Medulla oblongata (tissue), 1 donor: ENCODE results near the gene STYXL2.
A peak's percentile ranks its signal among the peaks of the same experiment; 100 is the strongest.

ENCODE experiments used
- DNase-seq: peaks from one replicate; pipeline ENCODE4 v3.0.0-alpha.2; 2015; ENCODE audit errors: extremely low spot score

The STYXL2 gene

DNA sequence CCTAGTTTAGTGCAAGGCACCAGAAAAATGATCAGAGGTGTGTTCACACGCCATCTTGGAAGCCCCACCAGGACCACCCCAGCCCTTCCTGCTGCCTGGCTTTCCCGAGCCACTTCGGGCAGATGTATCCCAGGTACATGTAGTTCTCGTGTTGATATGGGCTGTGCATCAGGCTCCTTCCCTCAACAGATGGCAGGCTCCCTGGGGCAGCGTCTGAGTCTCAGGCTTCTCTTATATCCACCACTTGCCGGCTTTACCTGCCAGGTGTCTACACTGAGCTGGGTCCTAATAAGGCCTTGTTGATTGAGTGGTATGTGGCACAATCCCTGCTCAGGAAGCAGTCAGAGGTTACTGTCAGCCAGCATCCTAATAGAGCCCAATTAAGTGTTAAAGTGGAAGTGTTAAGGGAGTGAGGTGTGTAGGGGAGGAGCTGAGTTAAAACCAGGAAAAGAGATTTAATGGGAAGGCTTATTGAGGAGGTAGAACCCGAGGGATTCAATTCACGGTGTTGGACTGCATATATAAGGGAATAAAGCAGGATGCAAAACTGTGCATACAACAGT is 12.2 kb upstream of the STYXL2 start:
- DNase-seq = no peak

DNA sequence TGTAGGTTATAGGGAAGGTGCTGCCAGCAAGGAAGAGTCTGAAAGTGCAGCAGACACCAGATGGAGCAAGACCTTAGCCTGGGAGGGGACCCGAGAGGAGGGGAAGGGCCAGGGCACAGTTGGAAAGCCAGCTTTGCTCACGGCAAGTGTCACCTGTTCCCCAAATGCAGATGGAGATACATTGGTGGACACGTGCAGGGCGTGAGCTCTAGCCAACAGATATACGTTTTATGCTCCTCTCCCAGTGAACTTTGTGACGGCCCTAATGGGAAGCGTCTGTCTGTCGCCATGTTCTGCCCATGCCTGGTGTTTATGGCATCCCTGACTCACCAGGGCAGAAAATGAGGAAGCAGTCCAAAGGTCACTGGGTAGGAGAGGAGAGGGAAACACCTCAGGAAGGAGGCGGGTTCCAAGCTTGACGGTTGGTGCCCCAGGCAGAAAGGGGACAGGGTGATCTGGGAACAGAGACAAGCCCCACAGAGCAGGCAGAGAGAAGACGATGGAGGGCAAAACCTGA is 11.3 kb upstream of the STYXL2 start:
- DNase-seq = no peak

DNA sequence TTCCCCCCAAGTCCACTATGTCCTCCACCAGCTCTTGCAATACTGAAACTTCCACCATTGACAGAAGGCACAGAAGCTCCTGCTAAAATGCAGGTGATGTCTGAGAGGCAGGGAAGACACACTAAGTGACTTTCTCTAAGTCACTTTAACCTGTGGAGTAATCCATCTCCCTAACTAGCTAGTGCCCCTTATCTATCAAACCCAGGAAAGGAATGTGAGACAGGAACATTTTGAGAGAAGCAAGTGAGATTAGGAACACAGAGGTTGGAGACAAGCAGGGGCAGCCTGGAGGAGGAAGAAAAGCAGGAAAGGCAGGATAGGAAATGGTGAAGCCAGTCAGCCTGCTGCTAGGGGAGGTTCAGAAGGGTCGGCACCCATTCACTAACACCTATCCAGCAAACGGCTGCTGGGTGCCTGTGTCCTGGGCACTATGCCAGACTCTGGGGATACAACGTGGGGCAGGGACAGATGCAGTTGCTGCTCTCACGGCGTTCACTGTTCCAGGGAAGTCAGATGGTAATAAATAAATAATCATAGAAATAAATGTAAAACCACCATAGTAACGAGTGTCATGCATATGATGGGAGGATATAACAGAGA is 10.7 kb upstream of the STYXL2 start:
- no peak for DNase-seq

DNA sequence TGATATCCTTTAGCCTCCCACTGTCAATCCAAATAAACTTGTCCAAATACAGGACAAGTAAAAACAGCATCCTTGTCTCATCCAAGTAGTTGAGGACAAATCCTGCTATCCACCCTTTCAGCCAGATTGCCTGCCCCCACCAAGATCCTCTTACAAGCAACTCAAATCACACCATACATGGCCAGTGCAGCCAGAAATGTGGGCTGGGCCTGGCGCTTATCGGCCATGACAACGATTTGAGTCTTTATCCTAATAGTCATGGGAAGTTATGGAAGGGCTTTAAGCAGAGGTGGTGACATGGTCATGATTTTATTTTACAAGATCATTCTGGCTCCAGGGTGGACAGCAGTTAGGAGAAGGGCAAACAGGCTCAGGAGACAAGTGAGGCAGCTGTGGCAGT is 10.0 kb upstream of the STYXL2 start:
- DNase-seq = no peak

DNA sequence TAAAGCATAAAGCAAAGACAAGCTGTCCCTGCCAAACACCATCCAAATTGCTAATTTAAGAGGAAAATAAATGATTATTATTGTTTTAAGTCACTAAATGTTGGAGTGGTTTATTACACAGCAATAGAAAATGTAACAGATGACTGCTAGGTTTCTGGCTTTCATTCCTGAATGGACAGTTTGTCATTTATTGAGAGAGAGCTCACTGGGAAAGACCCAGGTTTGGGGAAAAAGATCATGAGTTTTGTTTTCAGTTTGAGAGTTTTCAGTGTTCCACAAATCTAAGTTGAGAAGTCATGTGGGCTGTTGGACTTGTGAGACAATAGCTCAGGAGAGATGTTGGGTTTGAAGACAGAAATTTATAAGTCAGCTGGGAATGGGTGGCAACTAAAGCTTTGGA is 9.1 kb upstream of the STYXL2 start:
- no peak for DNase-seq

DNA sequence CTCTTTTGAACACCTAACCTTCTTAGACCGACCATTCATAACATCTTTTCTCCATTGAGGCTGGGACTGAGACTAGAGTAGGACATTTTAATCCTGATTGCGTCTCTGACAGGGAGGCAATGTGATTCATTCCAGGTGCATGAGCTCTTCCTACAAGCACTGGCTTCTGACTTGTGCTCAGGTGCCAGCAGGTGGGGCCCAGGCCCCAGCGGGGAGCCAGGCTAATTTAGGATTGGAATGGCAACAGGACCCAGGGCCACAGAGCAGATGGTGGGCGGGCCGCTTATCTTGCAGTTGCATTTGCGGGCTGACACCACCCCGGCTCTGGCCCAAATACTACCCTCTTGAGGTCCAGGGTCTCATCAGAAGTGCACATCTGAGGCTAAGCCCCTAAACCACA is 7.8 kb upstream of the STYXL2 start:
- no peak for DNase-seq

DNA sequence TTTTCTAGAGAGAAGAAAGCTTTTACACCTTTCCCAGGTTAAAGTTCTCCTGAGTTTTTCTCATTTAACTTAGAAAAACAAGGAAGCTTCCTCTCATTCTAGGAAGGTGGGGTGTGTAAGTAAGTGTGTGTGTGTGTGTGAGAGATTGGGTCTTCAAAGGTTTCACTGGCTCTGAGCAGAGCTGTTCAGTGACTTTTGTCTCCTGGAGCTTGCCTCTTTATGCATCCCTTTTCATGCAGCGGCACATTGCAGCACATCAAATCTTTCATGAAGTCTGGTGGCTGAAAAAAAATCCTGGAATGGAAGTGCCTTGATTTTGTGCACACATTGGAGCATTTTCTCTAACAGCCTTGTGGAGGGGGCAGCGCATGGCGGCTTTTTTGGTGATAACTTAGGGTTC is 7.1 kb upstream of the STYXL2 start:
- no peak for DNase-seq

DNA sequence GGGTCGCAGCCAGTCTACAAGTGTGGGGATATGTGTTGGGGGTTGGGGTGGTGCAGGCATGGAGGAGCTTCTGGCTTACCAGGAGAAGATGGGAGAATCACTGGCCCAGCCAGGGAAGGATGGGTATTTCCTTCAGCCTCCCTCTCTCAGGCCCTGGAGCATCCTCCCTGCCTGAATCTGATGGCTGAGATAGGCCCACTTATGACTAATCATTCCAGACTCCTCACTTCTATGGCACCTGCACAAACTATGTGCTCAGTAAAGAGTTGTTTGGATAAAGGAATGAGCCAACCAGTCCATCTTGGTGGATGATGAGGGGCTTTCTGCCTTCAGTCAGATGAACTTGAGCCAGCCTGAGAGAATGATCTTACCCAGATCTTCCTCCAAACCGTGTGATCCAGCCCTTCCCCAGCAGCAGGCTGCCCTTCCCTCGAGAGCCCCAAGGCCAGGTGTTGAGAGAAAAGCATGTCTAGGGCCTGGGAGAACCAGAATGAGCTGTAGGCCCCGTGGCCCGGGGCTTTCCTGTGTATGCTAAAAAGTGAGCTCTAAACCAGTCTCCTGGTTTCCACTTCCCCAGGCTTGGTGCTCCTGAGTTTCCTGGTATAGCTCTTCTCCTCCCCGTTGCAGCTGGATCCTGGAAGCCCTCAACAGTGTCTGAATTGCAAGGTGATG is 5.0 kb upstream of the STYXL2 start:
- DNase-seq = no peak

DNA sequence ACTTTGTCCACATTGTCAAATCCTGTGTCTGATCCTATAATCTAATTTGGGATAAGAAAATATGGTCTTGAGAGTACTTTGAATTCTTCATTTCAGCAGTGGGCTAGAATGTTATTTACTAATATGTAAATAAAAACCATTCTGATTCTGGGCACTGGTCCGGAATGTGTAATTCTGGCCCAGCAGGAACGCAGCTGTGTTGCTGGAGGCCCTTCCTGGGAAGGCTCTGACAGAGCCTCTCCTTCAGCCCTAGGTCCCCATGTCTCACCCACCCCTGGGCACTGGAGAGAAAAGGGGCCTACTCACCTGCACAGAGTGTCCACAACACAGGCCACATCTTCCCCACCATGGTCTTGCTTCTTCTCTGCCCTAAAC is 3.9 kb upstream of the STYXL2 start:
- DNase-seq = no peak

DNA sequence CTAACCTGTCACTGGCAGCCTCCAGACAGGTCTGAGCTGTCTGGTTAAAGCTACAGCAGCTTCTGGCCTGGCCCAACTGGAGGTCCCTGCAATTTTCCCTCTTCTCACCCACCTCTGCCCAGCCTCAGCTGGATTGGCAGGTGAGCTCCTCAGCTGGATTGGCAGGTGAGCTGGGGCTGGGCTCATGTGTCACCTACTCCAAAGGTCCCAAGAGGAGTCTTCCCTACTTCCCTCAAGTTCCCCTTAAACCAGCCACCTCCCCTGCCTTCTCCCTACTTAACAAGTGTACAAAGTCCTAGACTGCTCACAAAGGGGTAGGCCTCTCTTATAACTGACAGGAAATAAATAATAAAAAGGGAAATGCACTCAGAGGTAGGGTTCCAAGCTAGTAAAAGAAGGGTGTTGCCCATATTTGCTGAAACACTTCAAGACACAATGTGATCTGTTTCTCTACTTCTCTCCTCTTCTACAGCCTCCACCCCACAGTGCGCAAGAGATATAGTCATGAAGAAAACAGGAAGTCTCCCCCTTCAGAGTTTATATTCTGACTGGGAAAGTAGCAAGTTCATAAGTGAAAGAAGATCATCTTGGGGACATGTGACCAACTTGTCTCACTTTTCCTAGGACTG is 3.4 kb upstream of the STYXL2 start, which contains the start of gene GPA33:
Gene GPA33 (minus strand): TSS at position 64 of the 629 bp plus-strand sequence. CDS start 90 bp downstream, outside the sequence.
- peak; percentile 18 for DNase-seq

DNA sequence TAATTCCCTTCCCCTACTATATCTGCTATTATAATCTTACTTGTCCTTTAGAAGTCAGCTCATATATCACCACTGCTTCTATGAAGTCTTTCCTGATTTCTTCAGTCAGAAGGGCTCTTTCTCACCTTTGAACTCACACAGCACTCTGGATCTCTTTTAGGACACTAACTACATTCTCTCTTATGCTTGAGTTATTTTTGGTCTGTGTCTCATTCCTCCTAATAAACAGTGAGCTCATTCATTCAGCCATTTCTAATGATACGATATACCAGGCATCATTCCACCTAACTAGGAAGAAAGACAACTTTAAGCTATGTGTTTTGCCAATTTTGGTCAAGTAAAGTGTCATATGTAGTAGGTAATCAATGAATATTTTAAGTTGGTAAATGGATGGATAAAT is 1.2 kb upstream of the STYXL2 start:
- DNase-seq = no peak

DNA sequence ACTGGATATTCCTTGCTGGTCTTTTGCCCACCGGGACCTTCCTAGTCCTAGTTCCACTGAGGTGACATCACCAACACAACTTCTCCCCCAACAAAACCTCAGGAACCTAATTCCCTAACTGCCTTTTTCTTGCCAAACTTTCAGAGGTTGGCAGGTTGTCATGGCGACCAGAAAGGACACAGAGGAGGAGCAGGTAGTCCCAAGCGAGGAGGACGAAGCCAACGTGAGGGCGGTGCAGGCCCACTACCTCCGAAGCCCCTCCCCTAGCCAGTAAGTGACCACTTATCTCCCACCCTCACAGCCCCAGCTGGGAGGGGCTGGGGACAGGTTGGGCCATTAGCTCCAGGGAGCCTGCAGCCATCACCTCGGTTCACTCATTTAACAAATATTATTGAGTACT is 815 bp downstream of the STYXL2 start:
- no peak for DNase-seq

DNA sequence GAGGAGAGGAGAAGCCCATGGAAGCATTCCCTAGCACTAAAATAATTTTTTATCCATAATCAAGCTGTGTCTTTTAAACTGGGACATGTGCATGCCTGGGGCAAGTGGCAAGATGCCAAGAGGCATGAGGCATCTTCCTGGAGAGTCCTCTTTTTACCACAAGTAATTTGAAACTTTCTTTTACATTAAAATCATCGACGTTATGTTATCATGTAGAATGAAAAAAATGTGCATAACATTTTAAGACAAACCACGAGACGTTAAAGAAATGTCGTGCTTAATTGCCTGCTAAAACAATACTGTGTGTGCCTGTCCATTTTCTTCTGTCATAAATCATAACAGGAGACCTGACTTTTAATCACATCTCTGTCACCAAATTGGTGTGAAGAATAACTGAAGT is 1.5 kb downstream of the STYXL2 start:
- no peak for DNase-seq

DNA sequence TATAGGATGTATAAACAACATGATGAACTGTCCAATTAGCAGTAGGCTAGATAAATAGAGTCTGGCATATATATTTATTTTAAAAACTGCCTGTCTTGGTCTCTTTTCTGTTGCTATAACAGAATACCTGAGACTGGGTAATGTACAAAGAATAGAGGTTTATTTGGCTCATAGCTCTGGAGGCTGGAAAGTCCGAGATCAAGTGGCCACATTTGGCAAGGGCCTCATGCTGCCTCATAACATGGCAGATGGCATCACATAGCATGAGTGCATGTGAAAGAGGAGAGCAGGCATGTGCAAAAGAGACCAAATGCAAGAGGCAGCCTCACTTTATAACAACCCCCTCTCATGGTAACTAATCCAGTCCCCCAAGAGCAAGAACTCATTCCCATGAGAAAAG is 6.0 kb downstream of the STYXL2 start:
- DNase-seq = no peak

DNA sequence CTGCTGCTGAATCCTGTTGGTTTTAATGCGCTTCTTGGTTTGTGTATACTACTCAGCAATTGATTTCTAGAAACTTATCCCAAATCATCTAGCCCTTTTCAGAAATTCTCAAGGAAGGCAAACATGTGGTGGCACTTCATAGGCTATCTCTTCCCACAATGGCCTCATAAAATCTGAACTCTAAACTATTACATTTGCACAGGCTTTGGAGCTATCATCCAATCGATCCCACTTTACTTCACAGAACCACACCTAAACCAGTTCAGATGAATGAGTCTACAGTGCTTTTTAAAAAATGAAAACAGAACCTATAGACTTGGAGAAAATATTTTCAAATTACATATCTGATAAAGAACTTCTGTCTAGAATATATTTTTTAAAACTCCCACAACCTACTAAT is 6.9 kb downstream of the STYXL2 start:
- DNase-seq = no peak

DNA sequence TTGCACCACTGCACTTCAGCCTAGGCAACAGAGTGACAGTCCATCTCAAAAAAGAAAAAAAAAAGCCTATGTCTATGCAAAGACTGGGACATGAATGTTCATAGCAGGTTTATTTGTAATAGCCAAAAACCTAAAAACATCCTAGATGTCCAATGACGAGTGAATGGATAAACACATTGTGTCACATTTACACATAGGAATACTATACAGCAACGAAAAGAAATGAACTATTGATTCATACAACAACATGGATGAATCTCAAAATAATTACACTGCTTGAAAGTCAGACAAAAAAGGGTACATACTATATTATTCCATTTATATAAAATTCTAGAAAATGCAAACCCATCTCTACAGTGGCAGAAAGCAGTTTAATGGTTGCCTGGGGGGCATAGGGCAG is 7.9 kb downstream of the STYXL2 start:
- no peak for DNase-seq

DNA sequence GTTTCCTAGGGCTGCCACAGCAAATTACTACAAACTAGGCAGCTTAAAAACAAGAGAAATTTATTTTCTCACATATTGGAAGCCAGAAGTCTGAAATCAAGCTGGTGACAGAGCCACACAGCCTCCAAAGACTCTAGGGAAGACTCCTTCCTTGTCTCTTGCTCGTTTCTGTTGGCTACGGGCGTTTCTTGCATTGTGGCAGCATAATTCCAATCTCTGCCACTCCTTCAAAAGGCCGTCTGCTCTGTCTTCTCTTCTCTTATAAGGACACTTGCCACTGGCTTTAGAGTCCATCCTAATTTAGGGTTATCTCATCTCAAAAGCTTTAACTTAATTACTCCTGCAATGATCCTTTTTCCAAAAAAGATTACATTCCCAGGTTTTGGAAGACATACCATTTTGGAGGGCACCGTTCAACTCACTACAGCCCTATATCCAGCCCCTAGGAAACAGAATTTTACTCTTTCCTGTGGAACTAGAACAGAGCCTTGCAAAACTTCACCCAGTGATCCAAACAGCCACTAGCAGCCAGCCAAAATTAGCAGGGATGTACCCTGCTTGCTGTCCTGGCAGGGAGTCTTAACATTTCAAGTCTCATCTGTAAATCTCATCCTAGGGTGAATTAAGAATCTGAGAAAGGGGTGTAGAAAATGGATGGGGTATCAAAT is 9.2 kb downstream of the STYXL2 start:
- DNase-seq = no peak

DNA sequence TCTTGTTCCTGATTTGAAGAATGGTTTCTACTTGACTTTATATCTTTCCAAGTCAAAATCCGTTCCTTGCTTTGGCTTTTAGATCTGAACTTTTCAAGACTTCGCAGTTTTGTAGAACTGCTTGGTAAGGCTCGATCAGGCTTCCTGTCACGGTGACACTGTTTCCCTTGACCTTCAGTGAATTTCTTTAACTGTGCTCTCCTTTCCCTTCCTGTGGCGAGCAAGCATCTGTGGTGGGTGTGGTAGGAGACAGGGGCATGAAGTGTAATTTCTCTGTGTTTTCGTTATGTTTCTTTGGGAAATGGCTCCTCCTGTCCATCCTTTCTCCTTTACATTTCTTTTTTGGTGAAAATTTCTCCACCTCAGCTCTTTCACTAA is 10.4 kb downstream of the STYXL2 start:
- DNase-seq = no peak

DNA sequence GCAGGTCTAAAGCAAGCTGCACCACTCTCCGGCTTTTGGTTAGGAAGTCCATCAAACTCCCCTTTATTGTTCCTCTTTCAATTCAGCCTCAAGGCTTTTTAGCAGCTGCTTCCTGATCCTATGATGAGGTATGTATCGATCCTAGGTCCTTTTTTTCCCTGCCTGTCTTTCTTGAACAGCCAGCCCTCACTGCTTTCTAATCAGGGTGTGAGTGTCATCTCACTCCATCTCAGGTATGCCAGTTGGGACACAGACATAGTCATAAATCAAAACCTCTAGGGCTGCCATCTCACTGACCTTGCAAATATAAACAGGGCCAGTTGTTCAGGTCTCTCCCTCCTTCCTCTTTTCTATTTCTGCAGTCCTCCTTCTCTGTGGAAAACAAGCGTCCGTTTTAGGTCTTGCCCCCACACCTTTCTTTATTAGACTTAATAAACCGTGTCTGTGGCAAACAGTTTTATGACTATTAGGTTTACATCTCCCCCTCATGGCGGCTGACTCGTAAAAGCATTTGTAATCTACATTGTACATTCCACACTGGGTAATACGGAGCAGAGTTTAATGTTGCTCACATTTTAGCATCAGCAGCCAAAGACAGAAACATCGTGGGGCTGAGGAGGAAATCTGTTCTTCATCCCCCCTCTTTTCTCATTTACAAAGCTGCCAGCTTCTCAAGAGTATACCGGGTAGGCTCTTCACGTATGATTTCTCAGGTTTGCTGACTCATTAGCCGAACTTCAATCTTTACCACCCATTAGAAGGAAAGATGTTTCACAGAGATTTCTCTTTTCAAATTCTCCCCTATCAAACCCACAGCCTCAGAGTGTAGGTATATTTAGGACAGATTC is 11.6 kb downstream of the STYXL2 start:
- no peak for DNase-seq

DNA sequence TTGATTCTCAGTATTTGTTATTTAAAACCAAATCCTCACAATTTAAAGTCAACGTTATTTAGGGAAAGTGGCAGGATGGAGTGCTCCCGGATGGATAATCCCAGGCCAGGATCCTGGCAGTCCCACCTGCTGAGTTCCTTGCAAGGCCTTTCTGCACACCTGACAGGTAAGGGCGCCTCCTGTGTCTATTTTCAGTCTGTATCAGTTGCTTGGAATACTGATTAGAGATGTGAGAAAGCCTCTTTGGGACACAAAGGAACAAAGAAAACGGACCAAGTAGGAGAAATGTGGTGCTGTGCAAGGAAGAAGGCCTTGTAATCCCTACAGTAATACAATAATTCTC is 12.2 kb downstream of the STYXL2 start:
- DNase-seq = no peak

DNA sequence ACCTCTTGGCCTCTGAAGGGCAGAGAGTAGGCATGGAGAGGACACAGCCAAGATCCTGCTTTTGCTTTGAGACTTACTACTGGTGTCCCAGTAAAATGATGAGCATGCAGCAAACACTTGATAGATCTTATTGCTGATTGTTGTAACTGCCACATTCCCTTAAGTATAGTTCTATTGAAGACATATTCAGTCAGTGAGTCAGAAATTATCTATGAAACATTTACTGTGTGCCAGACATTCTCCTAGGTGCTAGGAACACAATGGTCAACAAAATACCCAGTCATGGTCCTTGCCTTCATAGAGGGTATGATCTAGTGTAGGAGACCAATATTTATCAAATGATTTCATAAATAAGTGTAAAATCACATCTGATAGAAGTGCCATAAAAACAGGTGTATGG is 13.6 kb downstream of the STYXL2 start:
- no peak for DNase-seq

DNA sequence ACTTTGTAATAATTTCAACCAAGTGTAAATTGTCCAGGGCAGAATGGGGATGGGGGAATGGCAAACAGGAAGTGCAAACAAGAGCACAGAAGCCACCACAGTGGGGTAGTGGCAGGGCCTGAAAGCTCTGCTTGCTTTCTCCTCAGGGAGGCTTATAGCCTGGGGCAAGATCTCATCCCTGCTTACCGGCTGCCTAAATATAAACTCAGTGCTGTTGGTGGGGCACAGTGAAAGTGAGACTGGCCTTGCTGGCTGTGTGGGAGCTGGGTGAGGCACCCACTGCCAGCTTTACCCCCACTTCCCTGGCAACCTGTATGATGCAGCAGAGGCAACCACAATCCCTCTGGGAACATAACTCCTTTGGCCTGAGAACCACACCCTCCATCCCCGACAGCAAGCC is 15.2 kb downstream of the STYXL2 start:
- DNase-seq = no peak
